MCF 10A (cell line): ENCODE results near the gene ELMO1. TPM values are rescaled to one million over a fixed set of nuclear protein-coding genes. Genes with fewer than 3 reads are reported as not detected.

ENCODE experiments used
- BruUV-seq: library from RNA; stranded (reverse); fragments of 400-500 nt; replicated peaks from 2 replicates; lab custom pipeline; 2021; lab: Mats Ljungman, UMichigan
- CTCF ChIA-PET: fragments of 300-600 bp; sonication (Branson Sonifier 250); formaldehyde crosslinking; extraction: SDS; loops from one replicate; lab custom pipeline; 2021; ENCODE audit warnings: antibody characterized with exemption, inconsistent platforms; lab: Yijun Ruan, JAX
- POLR2A ChIA-PET: fragments of 300-600, 350-650 bp; sonication (Branson Sonifier 250); formaldehyde crosslinking; extraction: SDS; loops from one replicate; lab custom pipeline; 2020; ENCODE audit warnings: antibody characterized with exemption, inconsistent platforms; lab: Yijun Ruan, JAX
- DNase-seq: peaks from one replicate; pipeline ENCODE4 v3.0.0-alpha.2; 2018; ENCODE audit not compliant: unreplicated experiment
- H3K27ac Mint-ChIP-seq: one replicate; pipeline ENCODE4 v1.8.0; 2022; ENCODE audit warnings: mild to moderate bottlenecking, low read depth, mixed read lengths; ENCODE audit not compliant: unreplicated experiment
- H3K27me3 Mint-ChIP-seq: one replicate; pipeline ENCODE4 v1.8.0; 2022; ENCODE audit warnings: mixed read lengths; ENCODE audit not compliant: insufficient read depth, unreplicated experiment
- H3K36me3 Mint-ChIP-seq: one replicate; pipeline ENCODE4 v1.8.0; 2022; ENCODE audit warnings: mild to moderate bottlenecking, moderate library complexity, mixed read lengths; ENCODE audit not compliant: insufficient read depth, unreplicated experiment
- H3K4me1 Mint-ChIP-seq: one replicate; pipeline ENCODE4 v1.8.0; 2022; ENCODE audit warnings: mixed read lengths; ENCODE audit not compliant: insufficient read depth, unreplicated experiment
- H3K4me3 Mint-ChIP-seq: one replicate; pipeline ENCODE4 v1.8.0; 2022; ENCODE audit warnings: mild to moderate bottlenecking, moderate library complexity, mixed read lengths; ENCODE audit not compliant: unreplicated experiment
- H3K9me3 Mint-ChIP-seq: one replicate; pipeline ENCODE4 v1.8.0; 2022; ENCODE audit warnings: mixed read lengths; ENCODE audit not compliant: unreplicated experiment
- CTCF ChIP-seq: fragments of 200-600 bp; IDR thresholded peaks from one replicate; pipeline ENCODE4 v1.8.0; 2022; ENCODE audit warnings: antibody characterized with exemption, mild to moderate bottlenecking; ENCODE audit not compliant: unreplicated experiment
- intact Hi-C: fragments of 100-400 bp; cut with micrococcal nuclease; formaldehyde crosslinking; loops from 2 replicates; pipeline ENCODE4 v1.14.1; 2022
- total RNA-seq: library from RNA; stranded (reverse); gene quantifications from 2 replicates; pipeline ENCODE4 v1.2.3, GENCODE V29; 2022

Gene ELMO1
- total RNA-seq, 1 experiment from 2014 or later, result 0.30 TPM

- no peaks in the 10 kb centered on the region for H3K9me3 Mint-ChIP-seq
- CTCF ChIA-PET, result interaction anchor here (1.7 kb wide), 1 partner anchor 56 kb away, joined by 7 read pairs; no protein-coding TSS in a partner anchor
- TF ChIP-seq CTCF, result no peak
Measured at GRCh38 chr7:37290731-37291130, 157.9 kb downstream of the ELMO1 start.

GRCh38 chr7:37289781-37290180 is 158.9 kb downstream of the ELMO1 start:
- no peak for TF ChIP-seq CTCF
- no peak overlapping the region for H3K27ac Mint-ChIP-seq
- no peak overlapping the region for H3K4me3 Mint-ChIP-seq
- POLR2A ChIA-PET, result interaction anchor here (0.5 kb wide), 1 partner anchor 1485 kb away, joined by 3 read pairs; no protein-coding TSS in a partner anchor
- intact Hi-C loops, result no loop called here
- H3K27me3 Mint-ChIP-seq, result no peaks in the 10 kb centered on the region
- H3K4me1 Mint-ChIP-seq, result no peaks in the 10 kb centered on the region
- no peak for DNase-seq
- H3K36me3 Mint-ChIP-seq, result no peaks in the 10 kb centered on the region
- no TSS peak for BruUV-seq
- CTCF ChIA-PET, result interaction anchor here (0.6 to 1.7 kb wide), 5 partner anchors 17 to 55 kb away, joined by 3 to 7 read pairs (median 4); no protein-coding TSS in a partner anchor
- no peaks in the 10 kb centered on the region for H3K9me3 Mint-ChIP-seq

More at GRCh38 chr7:37290731-37291130, 157.9 kb downstream of the ELMO1 start:
- H3K4me1 Mint-ChIP-seq, result no peaks in the 10 kb centered on the region
- H3K36me3 Mint-ChIP-seq, result no peaks in the 10 kb centered on the region
- intact Hi-C loops, result no loop called here
- H3K27ac Mint-ChIP-seq, result no peak overlapping the region
- DNase-seq, result no peak
- no TSS peak for BruUV-seq
- H3K27me3 Mint-ChIP-seq, result no peaks in the 10 kb centered on the region
- H3K4me3 Mint-ChIP-seq, result no peak overlapping the region
- POLR2A ChIA-PET, result no interaction called here

- no peak overlapping the region for H3K4me3 Mint-ChIP-seq
- no TSS peak for BruUV-seq
- no peaks in the 10 kb centered on the region for H3K27me3 Mint-ChIP-seq
- no peaks in the 10 kb centered on the region for H3K36me3 Mint-ChIP-seq
- no peak for TF ChIP-seq CTCF
- no peak overlapping the region for H3K27ac Mint-ChIP-seq
- H3K4me1 Mint-ChIP-seq, result peaks cover under 1% of the 10 kb centered on the region
- no peaks in the 10 kb centered on the region for H3K9me3 Mint-ChIP-seq
- ChIA-PET CTCF (no interaction called here), POLR2A (no interaction called here)
- DNase-seq, result no peak
- intact Hi-C loops, result no loop called here
Measured at GRCh38 chr7:37289367-37289766, 159.3 kb downstream of the ELMO1 start.

GRCh38 chr7:37287131-37287855 is 161.4 kb downstream of the ELMO1 start:
- no peak for TF ChIP-seq CTCF
- no peaks in the 10 kb centered on the region for H3K36me3 Mint-ChIP-seq
- no peaks in the 10 kb centered on the region for H3K9me3 Mint-ChIP-seq
- intact Hi-C loops, result no loop called here
- ChIA-PET CTCF (interaction anchor here (0.6 to 1.3 kb wide), 2 partner anchors 57 to 546 kb away, joined by 3 to 5 read pairs; no protein-coding TSS in a partner anchor), POLR2A (no interaction called here)
- H3K27ac Mint-ChIP-seq, result no peak overlapping the region
- peaks cover 6% of the 10 kb centered on the region for H3K4me1 Mint-ChIP-seq
- DNase-seq, result peak; percentile 8
- no TSS peak for BruUV-seq
- no peaks in the 10 kb centered on the region for H3K27me3 Mint-ChIP-seq
- no peak overlapping the region for H3K4me3 Mint-ChIP-seq
